Fibroblast of skin of right biceps (primary cell): Measurements from ENCODE around the gene LIMS1.

Experiments
- DNase-seq: peaks from one replicate; pipeline ENCODE4 v3.0.0-alpha.2; 2013

The LIMS1 gene

DNA sequence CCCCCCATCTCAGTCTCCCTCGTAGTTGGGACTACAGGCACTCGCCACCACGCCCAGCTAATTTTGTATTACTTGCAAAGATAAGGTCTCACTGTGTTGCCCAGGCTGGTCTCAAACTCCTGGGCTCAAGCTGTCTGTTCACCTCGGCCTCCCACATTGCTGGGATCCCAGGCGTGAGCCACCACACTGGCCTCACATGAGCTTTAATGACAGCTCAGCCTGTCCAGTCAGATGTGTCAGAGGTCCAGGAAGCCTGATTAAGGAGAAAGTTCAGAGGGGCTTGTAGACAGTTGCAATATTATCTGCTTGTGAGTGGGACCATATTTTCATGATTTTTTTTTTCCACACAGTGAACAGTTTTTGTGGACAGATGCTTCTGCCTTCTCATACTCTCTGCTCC, 82.0 kb downstream of the LIMS1 start:
- DNase-seq = no peak

- DNase-seq = peak; percentile 36
Measured at GRCh38 chr2:108616751-108617161, 82.5 kb downstream of the LIMS1 start.

GRCh38 chr2:108617617-108618016, 83.3 kb downstream of the LIMS1 start:
- DNase-seq = no peak

GRCh38 chr2:108619925-108620620, 85.8 kb downstream of the LIMS1 start:
- no peak for DNase-seq

- DNase-seq = no peak
Measured at GRCh38 chr2:108620656-108621055, 86.4 kb downstream of the LIMS1 start.

DNA sequence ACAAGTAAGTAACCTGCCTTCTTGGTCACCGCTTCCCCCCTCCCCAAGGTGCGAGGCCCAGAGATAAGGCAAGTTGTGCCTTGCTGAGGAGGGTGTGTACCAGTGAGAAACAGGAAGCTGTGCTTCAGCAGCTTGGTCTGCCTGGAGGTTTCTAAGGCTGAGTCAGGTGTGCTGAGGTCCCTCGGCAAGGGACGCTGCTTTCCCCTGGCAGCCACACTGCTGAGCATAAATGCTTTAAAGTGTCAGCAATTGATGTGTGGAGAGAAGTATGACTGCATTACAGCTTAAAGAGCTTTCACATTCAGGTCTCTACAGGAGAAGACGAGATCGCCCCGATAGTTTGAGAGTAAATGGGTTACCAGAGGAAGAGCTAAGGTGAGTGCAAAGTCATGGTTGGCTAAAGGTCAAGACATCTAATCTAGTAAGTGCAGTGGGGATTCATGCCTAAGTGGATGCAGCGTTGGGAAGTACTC, 86.9 kb downstream of the LIMS1 start:
- DNase-seq = peak; percentile 40

- DNase-seq = no peak
Measured at GRCh38 chr2:108621687-108622681, 87.7 kb downstream of the LIMS1 start.

GRCh38 chr2:108623616-108624015, 89.3 kb downstream of the LIMS1 start:
- DNase-seq = peak; percentile 18

GRCh38 chr2:108625186-108625827, 91.0 kb downstream of the LIMS1 start:
- no peak for DNase-seq

DNA sequence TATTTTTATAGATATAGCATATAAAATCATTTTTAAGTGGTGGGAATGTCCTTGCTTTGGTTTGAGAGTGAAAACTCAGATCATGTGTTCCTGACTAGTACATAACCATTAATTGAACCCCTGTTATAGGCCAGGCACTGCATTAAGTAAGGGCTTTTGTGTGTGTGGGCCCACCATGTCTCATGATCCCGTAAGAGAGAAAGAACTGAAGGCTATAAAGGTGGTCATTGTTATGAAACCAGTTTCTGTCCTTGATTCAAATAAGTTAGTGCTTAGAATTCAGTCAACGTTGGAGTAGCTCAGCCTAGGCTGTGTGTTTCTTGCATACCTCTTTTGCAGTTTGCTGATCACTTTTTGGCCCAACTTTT, 91.5 kb downstream of the LIMS1 start:
- DNase-seq = no peak

DNA sequence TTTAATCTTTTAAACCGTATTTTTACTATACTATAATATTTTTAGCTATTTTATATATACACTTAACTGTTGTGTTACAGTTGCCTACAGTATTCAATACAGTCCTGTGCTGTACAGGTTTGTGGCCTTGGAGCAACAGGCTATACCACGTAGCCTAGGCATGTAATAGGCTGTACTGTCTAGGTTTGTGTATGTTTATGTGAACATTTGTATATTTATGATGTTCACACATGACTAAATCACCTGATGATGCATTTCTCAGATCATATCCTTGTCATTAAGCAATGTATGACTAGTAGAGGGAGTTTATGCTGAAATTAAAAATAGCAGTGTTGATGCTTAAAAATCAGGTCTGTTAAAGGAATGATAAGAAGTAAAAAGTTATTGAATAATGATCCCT, 92.7 kb downstream of the LIMS1 start:
- DNase-seq = no peak

DNA sequence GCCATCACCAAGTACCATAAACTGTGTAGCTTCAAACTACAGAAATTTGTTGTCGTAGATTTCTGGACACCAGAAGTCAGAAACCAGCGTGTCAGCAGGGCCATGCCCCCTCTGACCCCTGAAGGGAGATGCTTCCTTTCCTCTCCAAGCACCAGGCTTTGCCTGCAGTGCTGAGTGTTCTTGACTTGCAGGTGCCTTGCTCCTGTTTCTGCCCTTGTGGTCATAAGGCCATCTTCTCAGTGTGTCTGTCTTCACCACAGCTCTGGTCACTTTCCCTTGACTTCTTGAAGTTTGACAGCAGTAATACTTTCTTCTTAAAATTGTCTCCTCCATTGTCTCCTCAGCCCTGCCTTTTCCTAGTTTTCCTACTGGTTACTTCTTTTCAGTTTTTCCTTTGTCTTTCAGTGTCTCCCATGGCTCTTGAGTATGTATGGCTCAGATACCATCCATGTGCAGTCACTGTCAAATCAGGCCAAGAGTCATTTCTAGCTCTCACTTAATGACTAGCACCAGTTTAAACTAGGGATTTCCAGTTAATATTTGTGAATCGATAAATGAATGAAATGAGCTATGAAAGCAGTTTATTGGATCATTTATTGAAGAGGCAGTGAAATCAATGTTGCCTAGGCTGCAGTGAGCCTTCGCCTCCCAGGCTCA, 93.8 kb downstream of the LIMS1 start:
- no peak for DNase-seq

- DNase-seq = no peak
Measured at GRCh38 chr2:108628936-108629335, 94.7 kb downstream of the LIMS1 start.

DNA sequence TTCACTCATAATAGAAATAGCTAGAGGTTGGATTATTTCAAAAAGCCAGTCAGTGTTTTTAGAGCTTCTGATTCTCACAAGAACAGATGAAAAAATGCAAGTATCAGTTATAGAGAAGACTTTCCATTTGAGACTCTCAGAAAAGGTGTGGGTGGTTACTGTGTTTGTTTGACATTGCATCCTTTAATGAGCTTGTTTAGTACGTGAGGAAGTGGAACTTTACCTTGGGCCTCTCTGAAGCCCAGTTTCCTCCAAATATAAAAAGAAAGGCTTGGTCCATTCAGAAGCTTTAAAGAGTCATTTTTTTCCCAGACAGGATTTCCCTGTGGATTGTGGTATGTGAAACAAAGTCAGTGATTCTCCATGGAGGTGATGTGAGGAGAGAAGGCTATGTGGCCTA, 95.1 kb downstream of the LIMS1 start:
- no peak for DNase-seq

- peak; percentile 41 for DNase-seq
Measured at GRCh38 chr2:108630567-108631405, 96.5 kb downstream of the LIMS1 start.

GRCh38 chr2:108632332-108633160, 98.3 kb downstream of the LIMS1 start:
- DNase-seq = no peak

GRCh38 chr2:108633409-108633808, 99.1 kb downstream of the LIMS1 start:
- no peak for DNase-seq

DNA sequence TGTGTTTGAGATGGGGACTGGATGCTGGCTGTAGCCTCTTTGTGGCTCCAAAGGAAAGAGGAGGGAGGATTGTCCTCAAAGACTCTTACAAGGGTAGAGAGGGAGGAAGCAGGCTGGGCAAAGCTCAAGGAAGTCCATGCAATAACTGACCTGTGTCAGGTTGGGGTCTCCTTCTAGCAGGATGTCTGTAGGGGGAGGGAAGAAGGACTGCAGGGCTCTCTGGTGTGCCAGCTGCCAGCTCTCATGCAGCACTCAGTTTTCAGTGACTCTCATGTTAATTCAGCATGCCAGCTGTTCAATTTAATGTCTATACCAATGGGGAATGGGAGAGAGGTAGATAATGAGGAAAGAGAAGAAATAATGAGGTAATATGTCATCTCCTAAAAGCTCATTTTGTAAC, 99.7 kb downstream of the LIMS1 start:
- no peak for DNase-seq

DNA sequence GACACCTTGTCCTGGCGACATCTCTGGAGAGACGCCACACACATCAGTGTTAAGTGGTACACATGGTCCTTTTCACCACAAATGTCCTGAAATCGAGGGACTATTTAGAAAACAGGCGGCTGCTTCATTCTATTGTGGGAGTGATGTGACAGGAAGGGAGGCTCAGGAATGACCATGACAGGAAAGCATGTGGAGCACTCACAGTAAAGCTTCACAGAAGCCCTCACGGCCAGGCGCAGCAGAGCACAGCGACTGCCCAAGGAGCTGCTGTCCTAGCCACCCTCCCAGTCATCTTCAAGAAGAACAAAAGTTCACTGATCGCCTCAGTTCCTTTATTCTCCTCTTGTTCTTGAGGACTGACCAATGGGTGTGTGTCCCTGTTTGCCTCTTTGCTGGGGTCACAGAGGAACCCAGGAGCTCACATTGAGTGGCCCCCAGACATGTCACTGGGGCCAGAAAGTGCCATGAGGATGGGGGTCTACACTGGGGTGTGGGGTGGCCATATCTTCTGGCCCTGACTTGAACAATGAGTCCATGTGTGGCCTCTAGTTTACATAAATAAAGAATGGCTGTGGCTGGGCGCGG, 100.4 kb downstream of the LIMS1 start:
- DNase-seq = no peak

DNA sequence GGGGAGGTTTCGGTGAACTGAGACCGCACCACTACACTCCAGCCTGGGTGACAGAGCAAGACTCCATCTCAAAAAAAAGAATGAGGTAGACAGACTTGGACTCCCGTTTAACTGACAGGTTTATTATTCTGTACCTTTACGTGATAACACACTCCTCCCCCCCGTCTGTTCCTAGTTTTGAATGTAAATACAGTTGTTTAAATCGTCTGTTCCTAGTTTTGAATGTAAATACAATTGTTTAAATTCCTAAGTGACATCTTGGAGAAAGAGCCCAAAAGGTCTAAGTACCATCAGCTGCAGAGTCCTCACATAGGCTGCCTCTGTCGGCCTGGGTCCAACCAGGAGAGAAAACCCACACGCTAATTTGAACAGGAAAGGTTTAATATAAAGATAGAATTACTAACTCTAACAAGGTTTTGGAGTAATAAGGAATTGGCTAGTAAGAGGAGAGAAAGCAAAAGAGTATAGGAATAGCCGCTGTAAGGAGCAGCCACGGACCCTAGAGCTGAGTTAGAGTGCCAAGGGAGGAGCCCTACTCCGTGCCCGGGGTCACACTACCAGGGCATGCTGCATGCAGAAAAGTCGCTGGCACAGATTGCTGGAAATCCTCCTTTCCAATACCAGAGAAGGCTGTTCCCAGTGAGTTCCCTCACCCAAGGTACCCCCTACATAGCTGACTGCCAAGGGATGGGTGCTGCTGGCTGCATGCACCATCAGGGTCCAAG, 101.5 kb downstream of the LIMS1 start:
- DNase-seq = no peak
